Ovary (tissue), 3 donors: Measurements from ENCODE around the gene EFEMP1.

Experiments
- EP300 ChIP-seq: sonication (generic); formaldehyde crosslinking; IDR thresholded peaks from one replicate; pipeline ENCODE4 v1.6.1; 2017; ENCODE audit warnings: antibody characterized with exemption
- TF ChIP-seq, protein P1 (sequence below), 3 donors: fragments of 450-650 bp in 2 of 3; fragments of 200-600 bp in 1 of 3; IDR thresholded peaks; one replicate each; pipeline versions ENCODE4 v1.5.1 to v1.8.0; 2016 to 2022; ENCODE audit warnings: antibody characterized with exemption in 3 of 3, mild to moderate bottlenecking in 1 of 3
- donor health status: DM: no; HTN: no; CAD: no.

DNA sequence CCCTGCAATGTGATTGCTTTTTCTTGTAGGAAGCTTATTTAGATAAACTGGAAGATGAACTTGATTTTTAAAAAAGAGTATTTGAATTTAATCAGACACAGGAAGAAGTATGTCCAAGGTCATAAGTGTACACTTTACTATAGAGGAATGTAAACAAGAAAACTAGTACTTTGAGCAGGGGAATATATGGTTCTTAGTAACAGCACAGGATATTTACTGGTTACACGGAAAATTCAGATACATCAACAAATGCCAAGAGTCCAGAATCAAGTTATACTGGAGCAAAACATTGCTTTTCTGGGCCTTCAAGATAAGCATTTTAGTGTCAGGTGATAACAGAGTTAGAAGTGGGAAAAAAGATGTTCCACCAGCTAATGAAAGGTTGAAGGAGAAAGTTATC is 75.5 kb downstream of the EFEMP1 start:
- TF ChIP-seq EP300, result no peak
- TF ChIP-seq, protein P1, sequence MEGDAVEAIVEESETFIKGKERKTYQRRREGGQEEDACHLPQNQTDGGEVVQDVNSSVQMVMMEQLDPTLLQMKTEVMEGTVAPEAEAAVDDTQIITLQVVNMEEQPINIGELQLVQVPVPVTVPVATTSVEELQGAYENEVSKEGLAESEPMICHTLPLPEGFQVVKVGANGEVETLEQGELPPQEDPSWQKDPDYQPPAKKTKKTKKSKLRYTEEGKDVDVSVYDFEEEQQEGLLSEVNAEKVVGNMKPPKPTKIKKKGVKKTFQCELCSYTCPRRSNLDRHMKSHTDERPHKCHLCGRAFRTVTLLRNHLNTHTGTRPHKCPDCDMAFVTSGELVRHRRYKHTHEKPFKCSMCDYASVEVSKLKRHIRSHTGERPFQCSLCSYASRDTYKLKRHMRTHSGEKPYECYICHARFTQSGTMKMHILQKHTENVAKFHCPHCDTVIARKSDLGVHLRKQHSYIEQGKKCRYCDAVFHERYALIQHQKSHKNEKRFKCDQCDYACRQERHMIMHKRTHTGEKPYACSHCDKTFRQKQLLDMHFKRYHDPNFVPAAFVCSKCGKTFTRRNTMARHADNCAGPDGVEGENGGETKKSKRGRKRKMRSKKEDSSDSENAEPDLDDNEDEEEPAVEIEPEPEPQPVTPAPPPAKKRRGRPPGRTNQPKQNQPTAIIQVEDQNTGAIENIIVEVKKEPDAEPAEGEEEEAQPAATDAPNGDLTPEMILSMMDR (IDR thresholded peaks at IDR 0.05), result no peak
